ENCODE results near the gene WT1.
"Not testable (repeated sequence)": the region's sequence is repeated elsewhere in the genome, so short reads cannot be mapped to it uniquely, and the experiment has no call there.

The WT1 gene

DNA sequence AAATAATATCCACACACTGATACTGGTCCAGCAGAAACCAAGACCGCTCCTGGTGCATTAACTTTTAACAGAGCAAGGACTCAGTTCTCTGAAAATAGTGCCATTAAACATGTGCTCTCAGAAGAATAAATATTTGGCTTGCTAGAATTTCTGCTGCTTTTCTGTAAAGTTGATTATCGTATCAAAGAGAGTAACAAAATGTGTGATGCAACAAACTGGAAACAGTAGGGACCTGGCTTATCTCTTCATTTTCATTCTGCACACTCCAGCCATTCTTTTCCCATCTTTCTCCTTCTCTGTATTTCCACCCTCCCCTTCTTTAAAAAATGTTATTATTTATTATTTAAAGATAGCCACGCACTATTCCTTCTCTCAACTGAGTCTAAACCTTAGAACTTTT, 43.9 kb downstream of the WT1 start:
- no peak overlapping the region for H3K27ac ChIP-seq
- no peak for DNase-seq (ENCODE audit: low read depth, low spot score)

GRCh38 chr11:32390712-32391111, 44.6 kb downstream of the WT1 start:
- no peak for DNase-seq (ENCODE audit: low read depth, low spot score)

DNA sequence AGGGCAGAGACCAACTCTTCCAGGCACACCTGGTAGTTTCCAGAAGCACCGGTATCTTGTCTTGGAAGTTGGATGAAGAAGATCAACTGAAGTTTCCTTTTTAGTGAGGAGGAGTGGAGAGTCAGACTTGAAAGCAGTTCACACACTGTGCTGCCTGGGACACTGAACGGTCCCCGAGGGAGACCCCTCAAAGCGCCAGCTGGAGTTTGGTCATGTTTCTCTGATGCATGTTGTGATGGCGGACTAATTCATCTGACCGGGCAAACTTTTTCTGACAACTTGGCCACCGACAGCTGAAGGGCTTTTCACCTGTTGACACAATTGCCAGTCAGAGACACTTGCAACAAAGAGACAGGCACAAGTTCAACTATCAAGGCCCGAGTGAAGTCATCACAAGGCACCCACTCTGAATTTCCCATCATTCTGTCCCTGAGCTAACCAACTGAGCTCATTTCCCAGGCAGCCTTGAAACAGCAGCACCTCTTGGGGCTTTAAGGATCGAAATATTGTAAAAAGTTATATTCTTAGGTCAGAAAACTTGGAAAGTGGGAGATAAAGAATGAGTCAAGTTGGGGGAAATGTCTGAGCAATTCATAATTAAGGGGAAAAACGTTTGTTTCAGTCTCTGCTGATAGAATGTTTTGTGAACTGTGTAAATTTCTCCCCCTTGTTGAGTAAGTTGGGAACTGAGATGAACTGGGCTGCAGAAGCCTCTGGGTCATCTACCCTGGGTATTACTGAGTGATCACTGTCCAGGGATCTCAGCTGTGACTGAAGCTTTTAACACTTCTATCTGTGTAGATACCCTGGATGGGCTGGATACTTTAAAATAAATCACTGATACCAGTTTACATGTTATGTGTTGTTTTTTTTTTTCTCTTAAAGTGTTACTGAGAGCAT, 46.2 kb downstream of the WT1 start:
- no peak for DNase-seq (ENCODE audit: low read depth, low spot score)
- H3K27ac ChIP-seq = no peak overlapping the region

More at GRCh38 chr11:32390712-32391111, 44.6 kb downstream of the WT1 start:
- H3K27ac ChIP-seq = no peak overlapping the region

DNA sequence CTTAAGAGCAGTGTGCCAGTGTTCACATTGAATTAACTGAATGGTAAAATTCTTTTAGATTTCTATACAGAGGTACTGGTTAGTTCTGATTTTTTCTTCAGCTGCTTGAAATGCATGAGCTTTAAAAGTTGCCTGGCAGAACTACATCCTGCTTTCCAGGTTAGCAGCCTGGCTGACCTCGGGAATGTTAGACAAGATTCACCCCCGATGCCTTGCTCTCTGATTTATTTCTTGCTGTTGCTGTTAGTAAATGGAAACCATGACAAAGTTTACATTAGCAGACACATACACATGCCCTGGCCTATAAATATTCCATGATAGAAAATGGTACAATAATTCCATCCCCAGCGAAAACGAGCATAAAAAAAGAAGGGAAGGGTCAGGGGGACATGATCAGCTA, 47.0 kb downstream of the WT1 start:
- DNase-seq (ENCODE audit: low read depth, low spot score) = no peak
- H3K27ac ChIP-seq = no peak overlapping the region

GRCh38 chr11:32387411-32387810, 47.9 kb downstream of the WT1 start:
- no peak for DNase-seq (ENCODE audit: low read depth, low spot score)
- H3K27ac ChIP-seq = no peak overlapping the region

GRCh38 chr11:32386770-32387377, 48.5 kb downstream of the WT1 start:
- DNase-seq (ENCODE audit: low read depth, low spot score) = no peak
- no peak overlapping the region for H3K27ac ChIP-seq

- H3K27ac ChIP-seq = no peak overlapping the region
These were observed 49.3 kb downstream of the WT1 start for GRCh38 chr11:32385998-32386397.

GRCh38 chr11:32382339-32383049, 52.8 kb downstream of the WT1 start:
- no peak for DNase-seq (ENCODE audit: low read depth, low spot score)
- H3K27ac ChIP-seq = no peak overlapping the region

More at GRCh38 chr11:32385998-32386397, 49.3 kb downstream of the WT1 start:
- no peak for DNase-seq (ENCODE audit: low read depth, low spot score)

GRCh38 chr11:32381179-32381578, 54.2 kb downstream of the WT1 start:
- H3K27ac ChIP-seq = no peak overlapping the region
- no peak for DNase-seq (ENCODE audit: low read depth, low spot score)

DNA sequence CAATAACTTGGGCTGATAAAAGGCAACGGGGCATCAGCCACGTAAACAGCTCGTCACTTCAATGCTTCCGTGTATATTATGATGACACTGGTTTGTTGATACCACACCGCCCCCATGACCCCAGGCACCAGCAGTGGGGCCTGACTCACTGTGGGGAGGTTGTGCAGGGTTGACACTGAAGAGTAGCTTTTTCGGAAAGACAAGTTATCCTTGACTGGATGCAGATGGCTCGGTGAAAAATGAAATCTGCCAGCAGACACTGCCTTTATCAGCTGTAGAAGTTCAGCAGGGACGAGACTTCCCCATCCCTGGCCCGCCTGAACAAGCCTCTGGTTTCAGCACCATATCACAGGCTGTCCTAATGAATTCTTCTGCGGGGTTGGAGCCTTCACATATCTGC, 55.6 kb downstream of the WT1 start:
- H3K27ac ChIP-seq = no peak overlapping the region
- no peak for DNase-seq (ENCODE audit: low read depth, low spot score)

- no peak for DNase-seq (ENCODE audit: low read depth, low spot score)
- no peak overlapping the region for H3K27ac ChIP-seq
These were observed 59.5 kb downstream of the WT1 start for GRCh38 chr11:32375826-32376225.

- H3K27ac ChIP-seq = no peak overlapping the region
- no peak for DNase-seq (ENCODE audit: low read depth, low spot score)
These were observed 61.1 kb downstream of the WT1 start for GRCh38 chr11:32374261-32374711.

DNA sequence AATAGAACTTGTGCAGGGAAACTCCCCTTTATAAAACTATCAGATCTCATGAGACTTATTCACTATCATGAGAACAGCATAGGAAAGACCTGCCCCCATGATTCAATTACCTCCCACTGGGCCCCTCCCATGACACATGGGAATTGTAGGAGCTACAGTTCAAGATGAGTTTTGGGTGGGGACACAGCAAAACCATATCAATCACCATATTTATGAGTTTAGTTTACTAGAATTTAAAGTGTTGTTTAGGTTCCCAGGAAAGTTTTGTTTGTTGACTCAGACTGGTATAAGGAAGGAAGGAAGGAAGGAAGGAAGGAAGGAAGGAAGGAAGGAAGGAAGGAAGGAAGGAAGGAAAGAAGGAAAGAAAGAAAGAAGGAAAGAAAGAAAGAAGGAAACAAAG, 65.4 kb downstream of the WT1 start:
- H3K27ac ChIP-seq; DNase-seq (ENCODE audit: low read depth, low spot score): not testable (repeated sequence)

- no peak for DNase-seq (ENCODE audit: low read depth, low spot score)
- no peak overlapping the region for H3K27ac ChIP-seq
These were observed 68.7 kb downstream of the WT1 start for GRCh38 chr11:32366666-32367065.

DNA sequence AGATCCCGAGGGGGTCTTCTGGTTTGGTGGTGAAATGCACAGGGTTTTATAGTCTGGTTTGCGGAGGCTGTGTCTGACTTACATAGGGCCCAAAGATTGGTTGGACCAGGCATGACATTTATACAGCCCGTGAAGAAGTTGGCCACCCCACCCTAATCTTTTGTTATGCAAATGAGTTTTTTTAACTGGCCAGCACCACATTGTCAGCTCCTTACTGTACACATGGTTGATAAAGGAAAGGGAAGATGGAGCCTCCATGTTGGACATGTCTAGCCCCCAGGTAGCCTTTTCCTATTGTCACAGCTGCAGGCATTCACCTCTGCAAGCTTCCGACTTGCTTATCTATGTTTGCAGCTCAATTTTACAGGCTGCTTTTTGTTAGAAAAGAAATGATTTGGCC, 70.1 kb downstream of the WT1 start:
- no peak for DNase-seq (ENCODE audit: low read depth, low spot score)

DNA sequence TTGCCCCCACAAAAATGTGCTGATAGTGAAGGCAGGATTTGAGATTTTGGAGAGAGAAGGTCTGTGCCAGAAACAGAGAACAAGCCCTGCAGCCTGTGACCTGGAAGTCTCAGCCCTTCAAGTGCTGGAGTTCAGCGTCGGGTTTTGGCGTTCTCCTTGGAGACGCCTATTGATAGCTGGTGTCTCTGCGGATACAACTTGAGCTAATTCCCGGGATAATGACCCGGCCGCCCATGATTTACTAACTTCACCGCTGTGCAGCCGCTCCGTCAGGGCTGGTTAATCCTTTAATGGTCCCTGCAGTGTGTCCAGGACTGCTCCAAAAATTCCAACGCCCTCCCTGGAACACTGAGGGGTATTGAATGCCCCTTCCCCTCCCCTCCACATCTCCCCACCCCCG, 76.6 kb downstream of the WT1 start:
- DNase-seq (ENCODE audit: low read depth, low spot score) = no peak
- H3K27ac ChIP-seq = no peak overlapping the region

More for the DNA sequence above, 70.1 kb downstream of the WT1 start:
- H3K27ac ChIP-seq = no peak overlapping the region

DNA sequence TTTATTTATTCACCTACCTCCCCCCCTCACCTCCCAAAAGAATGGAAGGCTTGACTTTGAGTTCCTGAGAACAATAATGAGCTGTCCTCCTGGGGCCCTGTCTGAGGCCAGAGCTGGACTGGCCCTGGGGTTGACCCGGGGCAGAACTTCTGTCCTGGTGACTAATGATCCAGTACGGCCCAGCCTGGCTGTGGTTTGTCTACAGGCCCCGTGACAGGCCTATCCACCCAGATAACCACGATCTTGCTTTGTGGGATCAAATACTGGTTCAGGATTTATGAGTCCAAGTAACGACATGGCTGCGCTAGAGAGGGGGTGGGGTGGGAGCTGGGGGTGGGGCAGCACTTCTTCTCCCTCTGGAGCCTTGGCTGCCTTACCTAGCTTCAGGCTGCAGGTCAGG, 81.5 kb downstream of the WT1 start:
- H3K27ac ChIP-seq = no peak overlapping the region

DNA sequence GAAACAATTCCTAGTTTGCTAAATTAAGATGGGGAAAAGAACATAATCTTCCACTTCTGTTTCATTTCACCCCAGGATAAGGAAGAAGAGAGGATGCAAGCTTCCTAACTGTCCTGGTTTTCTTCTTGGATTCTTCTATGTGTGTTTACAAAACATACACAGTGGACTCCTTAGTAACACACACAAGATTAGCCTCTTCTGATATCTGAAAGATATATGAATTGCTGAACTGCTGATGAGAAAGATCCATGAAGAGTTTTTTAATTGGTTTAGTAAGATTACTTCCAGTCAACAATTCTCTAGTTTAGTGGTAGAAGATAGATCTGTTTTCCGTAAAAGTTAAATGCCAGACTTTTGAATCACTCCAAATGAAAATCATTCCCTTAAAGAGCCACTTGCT, 86.8 kb downstream of the WT1 start:
- no peak for DNase-seq (ENCODE audit: low read depth, low spot score)
- H3K27ac ChIP-seq = no peak overlapping the region

More for the DNA sequence above, 81.5 kb downstream of the WT1 start:
- DNase-seq (ENCODE audit: low read depth, low spot score) = no peak

DNA sequence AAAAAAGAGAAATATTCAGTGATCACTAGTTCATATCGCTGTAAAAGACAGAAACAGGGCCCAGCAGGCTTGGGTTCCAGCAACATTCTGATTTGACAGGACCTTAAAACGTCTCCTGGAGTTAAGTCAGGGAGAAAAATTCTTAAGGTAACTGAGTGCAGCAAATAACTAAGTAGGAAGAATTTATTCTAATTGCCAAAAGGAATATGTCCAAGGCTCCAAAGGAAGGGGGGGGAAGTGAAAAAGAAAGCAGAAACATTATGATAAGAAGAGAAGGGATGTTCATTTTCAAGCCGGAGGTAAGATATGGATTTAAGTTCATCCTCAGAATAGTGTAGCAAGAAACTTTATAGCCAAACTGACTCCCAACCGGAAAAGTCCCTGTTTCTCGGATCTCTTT, 90.4 kb downstream of the WT1 start:
- no peak overlapping the region for H3K27ac ChIP-seq
- DNase-seq (ENCODE audit: low read depth, low spot score) = no peak

DNA sequence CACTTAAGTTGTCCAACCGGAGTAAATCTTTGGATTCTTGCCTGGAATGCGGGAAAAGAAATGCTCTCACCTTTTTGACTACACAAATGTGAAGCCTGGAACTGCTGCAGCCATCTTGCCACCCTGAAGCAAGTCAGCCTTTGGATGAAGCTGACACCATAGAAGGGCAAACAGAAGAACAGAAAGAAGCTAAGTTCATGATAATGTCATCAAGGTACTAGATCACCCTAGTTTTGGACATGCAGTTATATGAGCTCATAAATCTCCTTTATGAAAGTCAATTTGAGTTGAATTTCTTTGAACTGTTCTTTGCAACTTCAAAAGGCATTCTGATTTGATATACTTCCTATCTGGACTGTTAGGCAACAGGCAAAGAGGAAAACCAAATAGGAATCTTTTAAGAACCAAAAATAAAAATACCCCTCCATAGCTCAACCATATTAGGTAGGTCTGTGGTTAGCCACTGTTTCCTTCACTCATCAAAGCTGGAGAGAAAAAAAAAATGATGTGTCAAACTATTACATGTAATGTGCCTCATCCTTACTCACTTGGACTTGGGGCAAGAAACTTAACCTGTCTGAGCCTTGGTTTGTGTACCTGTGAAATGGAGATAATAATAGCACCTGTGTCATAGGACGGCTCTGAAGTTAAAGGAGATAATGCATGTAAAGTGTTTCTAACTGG, 91.9 kb downstream of the WT1 start:
- no peak overlapping the region for H3K27ac ChIP-seq
- DNase-seq (ENCODE audit: low read depth, low spot score) = no peak

Data from epithelial cell of prostate (primary cell).